Esophagus squamous epithelium (tissue), 4 donors: ENCODE measurements around the gene ENKD1.

ENCODE experiments used
- CTCF ChIP-seq, 6 experiments: fragments of 450-650 bp in 4 of 6; fragments of 200-600 bp in 2 of 6; sonication (generic) in 2 of 6; IDR thresholded peaks; one replicate each; pipeline ENCODE4 v1.5.1; 2016 to 2019; ENCODE audit warnings: antibody characterized with exemption in 6 of 6, mild to moderate bottlenecking in 4 of 6, moderate library complexity in 4 of 6
- POLR2A ChIP-seq, 4 donors: fragments of 450-650 bp; IDR thresholded peaks; one replicate each; pipeline ENCODE4 v1.6.1; 2017; ENCODE audit warnings: antibody characterized with exemption in 4 of 4, mild to moderate bottlenecking in 4 of 4, moderate library complexity in 3 of 4

- TF ChIP-seq CTCF (IDR thresholded peaks at IDR 0.05), result no peak
- TF ChIP-seq POLR2A (IDR thresholded peaks at IDR 0.05), result no peak
These were observed 4.5 kb downstream of the ENKD1 start for GRCh38 chr16:67661886-67662652.
